ES-I3 (cell line): ENCODE results near the gene PPA1.
A peak's percentile ranks its signal among the peaks of the same experiment; 100 is the strongest.
"Not testable (repeated sequence)": the region's sequence is repeated elsewhere in the genome, so short reads cannot be mapped to it uniquely, and the experiment has no call there.

ENCODE experiments used
- H3K36me3 ChIP-seq: 2 replicates; pipeline ENCODE4 v1.6.1; 2013; ENCODE audit warnings: mild to moderate bottlenecking, low read length, control low read depth, moderate library complexity; ENCODE audit not compliant: insufficient read depth
- H3K4me1 ChIP-seq: 2 replicates; pipeline ENCODE4 v1.6.1; 2013; ENCODE audit warnings: mild to moderate bottlenecking, control low read depth, low read length; ENCODE audit not compliant: insufficient read depth
- H3K9ac ChIP-seq: 2 replicates; pipeline ENCODE4 v1.6.1; 2013; ENCODE audit warnings: low read depth, mild to moderate bottlenecking, low read length, moderate library complexity
- H3K9me3 ChIP-seq: 2 replicates; pipeline ENCODE4 v1.6.1; 2013; ENCODE audit warnings: mild to moderate bottlenecking, low read length, moderate library complexity; ENCODE audit not compliant: control insufficient read depth, insufficient read depth

Gene PPA1

GRCh38 chr10:70183304-70183703, 49.9 kb downstream of the PPA1 start:
- 0 out of 2 replicates have a peak, but pooled peaks cover 5% of the 10 kb centered on the region for H3K9me3 ChIP-seq
- no peaks in the 10 kb centered on the region for H3K4me1 ChIP-seq
- no peaks in the 10 kb centered on the region for H3K36me3 ChIP-seq
- H3K9ac ChIP-seq = no peak overlapping the region

GRCh38 chr10:70179209-70179608, 54.0 kb downstream of the PPA1 start:
- not testable (repeated sequence) for H3K4me1 ChIP-seq, H3K9ac ChIP-seq, H3K9me3 ChIP-seq, H3K36me3 ChIP-seq

GRCh38 chr10:70178139-70178725, 55.0 kb downstream of the PPA1 start:
- Histone ChIP-seq H3K9ac (no peak overlapping the region), H3K4me1 (no peaks in the 10 kb centered on the region), H3K36me3 (no peaks in the 10 kb centered on the region), H3K9me3 (0 out of 2 replicates have a peak, but pooled peaks cover 5% of the 10 kb centered on the region)

- Histone ChIP-seq H3K9ac (no peak overlapping the region), H3K4me1 (no peaks in the 10 kb centered on the region), H3K36me3 (no peaks in the 10 kb centered on the region), H3K9me3 (0 out of 2 replicates have a peak, but pooled peaks cover 5% of the 10 kb centered on the region)
Measured at GRCh38 chr10:70176441-70176840, 56.8 kb downstream of the PPA1 start.

- Histone ChIP-seq H3K9ac (no peak overlapping the region), H3K9me3 (0 out of 2 replicates have a peak, but pooled peaks cover 5% of the 10 kb centered on the region), H3K4me1 (no peaks in the 10 kb centered on the region), H3K36me3 (no peaks in the 10 kb centered on the region)
Measured at GRCh38 chr10:70175516-70175915, 57.7 kb downstream of the PPA1 start.

GRCh38 chr10:70174058-70174741, 59.0 kb downstream of the PPA1 start:
- Histone ChIP-seq H3K9me3 (no peaks in the 10 kb centered on the region), H3K4me1 (no peaks in the 10 kb centered on the region), H3K9ac (no peak overlapping the region), H3K36me3 (no peaks in the 10 kb centered on the region)

- Histone ChIP-seq H3K9ac (peak overlapping the region; percentile 75), H3K36me3 (no peaks in the 10 kb centered on the region; the same call in 1 of the 2 replicates), H3K4me1 (no peaks in the 10 kb centered on the region), H3K9me3 (no peaks in the 10 kb centered on the region)
Measured at GRCh38 chr10:70169649-70170364, 63.4 kb downstream of the PPA1 start.

GRCh38 chr10:70169011-70169410, 64.2 kb downstream of the PPA1 start:
- Histone ChIP-seq H3K4me1 (no peaks in the 10 kb centered on the region), H3K9ac (peak overlapping the region; percentile 75), H3K9me3 (no peaks in the 10 kb centered on the region), H3K36me3 (no peaks in the 10 kb centered on the region; the same call in 1 of the 2 replicates)

GRCh38 chr10:70167246-70167645, 66.0 kb downstream of the PPA1 start:
- Histone ChIP-seq H3K4me1 (no peaks in the 10 kb centered on the region), H3K9me3 (no peaks in the 10 kb centered on the region), H3K9ac (no peak overlapping the region), H3K36me3 (no peaks in the 10 kb centered on the region; the same call in 1 of the 2 replicates)

- no peaks in the 10 kb centered on the region for H3K9me3 ChIP-seq
- H3K36me3 ChIP-seq = peaks cover 4% of the 10 kb centered on the region
- H3K4me1 ChIP-seq = no peaks in the 10 kb centered on the region
- no peak overlapping the region for H3K9ac ChIP-seq
Measured at GRCh38 chr10:70166394-70166793, 66.8 kb downstream of the PPA1 start.

- peaks cover 12% of the 10 kb centered on the region for H3K36me3 ChIP-seq
- H3K9ac ChIP-seq = no peak overlapping the region
- H3K4me1 ChIP-seq = no peaks in the 10 kb centered on the region
- no peaks in the 10 kb centered on the region for H3K9me3 ChIP-seq
Measured at GRCh38 chr10:70164163-70164562, 69.1 kb downstream of the PPA1 start.

- Histone ChIP-seq H3K9me3 (no peaks in the 10 kb centered on the region), H3K4me1 (no peaks in the 10 kb centered on the region), H3K36me3 (peaks cover 12% of the 10 kb centered on the region), H3K9ac (no peak overlapping the region)
Measured at GRCh38 chr10:70163448-70163847, 69.8 kb downstream of the PPA1 start.

- Histone ChIP-seq H3K36me3 (peaks cover 15% of the 10 kb centered on the region), H3K4me1 (no peaks in the 10 kb centered on the region), H3K9ac (no peak overlapping the region), H3K9me3 (no peaks in the 10 kb centered on the region)
Measured at GRCh38 chr10:70162892-70163201, 70.4 kb downstream of the PPA1 start.

- no peak overlapping the region for H3K9ac ChIP-seq
Measured at GRCh38 chr10:70162151-70162891, 70.9 kb downstream of the PPA1 start.

More at GRCh38 chr10:70162151-70162891, 70.9 kb downstream of the PPA1 start:
- no peaks in the 10 kb centered on the region for H3K4me1 ChIP-seq
- no peaks in the 10 kb centered on the region for H3K9me3 ChIP-seq
- H3K36me3 ChIP-seq = peaks cover 19% of the 10 kb centered on the region
